Esophagus squamous epithelium (tissue), 4 donors: Measurements from ENCODE around the gene FAM174C.
A peak's percentile ranks its signal among the peaks of the same experiment; 100 is the strongest.

ENCODE experiments used
- POLR2A ChIP-seq, 4 donors: fragments of 450-650 bp; IDR thresholded peaks; one replicate each; pipeline ENCODE4 v1.6.1; 2017; ENCODE audit warnings: antibody characterized with exemption in 4 of 4, mild to moderate bottlenecking in 4 of 4, moderate library complexity in 3 of 4
- TF ChIP-seq, protein P1 (sequence below), 6 experiments: fragments of 450-650 bp in 4 of 6; fragments of 200-600 bp in 2 of 6; sonication (generic) in 2 of 6; IDR thresholded peaks; one replicate each; pipeline ENCODE4 v1.5.1; 2016 to 2019; ENCODE audit warnings: antibody characterized with exemption in 6 of 6, mild to moderate bottlenecking in 4 of 6, moderate library complexity in 4 of 6

DNA sequence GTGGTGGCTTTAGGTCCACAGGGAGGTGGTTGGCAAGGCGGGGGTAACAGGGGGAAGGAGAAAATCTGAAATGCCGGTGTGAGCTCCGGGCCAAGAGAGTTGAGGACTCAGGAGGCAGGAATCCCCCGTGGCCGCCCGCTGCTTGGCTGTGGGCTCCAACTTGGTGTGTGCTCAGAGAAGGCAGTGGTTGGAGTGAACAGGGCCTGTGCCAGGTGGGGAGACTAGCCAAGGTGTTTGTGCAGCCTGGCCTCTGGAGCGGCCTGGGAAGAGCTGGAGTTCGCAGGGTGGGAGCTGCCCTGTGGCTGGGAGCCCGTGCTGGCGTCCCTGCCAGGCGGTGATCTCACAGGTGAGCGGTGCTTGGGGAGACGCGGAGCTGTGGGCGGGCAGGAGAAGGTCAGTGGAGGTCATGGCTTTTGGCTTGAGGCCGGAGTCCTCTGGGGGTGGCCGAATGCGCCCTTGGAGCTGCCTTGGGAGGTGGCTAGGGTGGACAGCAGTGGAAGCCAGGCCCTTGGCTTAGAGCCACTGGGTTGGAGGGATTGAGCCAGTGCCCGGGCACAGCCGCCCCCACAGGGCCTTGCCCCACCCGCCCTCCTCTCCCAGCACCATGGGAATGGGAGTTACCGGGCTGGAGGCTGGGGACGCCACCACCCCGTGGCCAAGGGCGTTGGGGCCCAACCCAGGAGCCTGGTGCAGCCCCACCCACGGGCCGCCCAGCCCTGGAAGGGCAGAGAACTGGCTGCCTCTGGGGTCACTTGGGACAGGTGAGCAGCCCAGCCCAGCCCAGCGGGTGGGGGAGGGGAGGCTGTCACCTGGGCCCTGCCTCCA, 13.3 kb upstream of the FAM174C start:
- TF ChIP-seq, protein P1, sequence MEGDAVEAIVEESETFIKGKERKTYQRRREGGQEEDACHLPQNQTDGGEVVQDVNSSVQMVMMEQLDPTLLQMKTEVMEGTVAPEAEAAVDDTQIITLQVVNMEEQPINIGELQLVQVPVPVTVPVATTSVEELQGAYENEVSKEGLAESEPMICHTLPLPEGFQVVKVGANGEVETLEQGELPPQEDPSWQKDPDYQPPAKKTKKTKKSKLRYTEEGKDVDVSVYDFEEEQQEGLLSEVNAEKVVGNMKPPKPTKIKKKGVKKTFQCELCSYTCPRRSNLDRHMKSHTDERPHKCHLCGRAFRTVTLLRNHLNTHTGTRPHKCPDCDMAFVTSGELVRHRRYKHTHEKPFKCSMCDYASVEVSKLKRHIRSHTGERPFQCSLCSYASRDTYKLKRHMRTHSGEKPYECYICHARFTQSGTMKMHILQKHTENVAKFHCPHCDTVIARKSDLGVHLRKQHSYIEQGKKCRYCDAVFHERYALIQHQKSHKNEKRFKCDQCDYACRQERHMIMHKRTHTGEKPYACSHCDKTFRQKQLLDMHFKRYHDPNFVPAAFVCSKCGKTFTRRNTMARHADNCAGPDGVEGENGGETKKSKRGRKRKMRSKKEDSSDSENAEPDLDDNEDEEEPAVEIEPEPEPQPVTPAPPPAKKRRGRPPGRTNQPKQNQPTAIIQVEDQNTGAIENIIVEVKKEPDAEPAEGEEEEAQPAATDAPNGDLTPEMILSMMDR (IDR thresholded peaks at IDR 0.05) = no peak
- peak in 2 of 4 donors; percentile 49 for TF ChIP-seq POLR2A (IDR thresholded peaks at IDR 0.05)
